Dedifferentiated amniotic fluid mesenchymal stem cell (primary cell): Measurements from ENCODE around the gene NR6A1.

ENCODE experiments used
- DNase-seq: peaks from one replicate; pipeline ENCODE4 v3.0.0-alpha.2; 2016; ENCODE audit errors: extremely low spot score

The NR6A1 gene

DNA sequence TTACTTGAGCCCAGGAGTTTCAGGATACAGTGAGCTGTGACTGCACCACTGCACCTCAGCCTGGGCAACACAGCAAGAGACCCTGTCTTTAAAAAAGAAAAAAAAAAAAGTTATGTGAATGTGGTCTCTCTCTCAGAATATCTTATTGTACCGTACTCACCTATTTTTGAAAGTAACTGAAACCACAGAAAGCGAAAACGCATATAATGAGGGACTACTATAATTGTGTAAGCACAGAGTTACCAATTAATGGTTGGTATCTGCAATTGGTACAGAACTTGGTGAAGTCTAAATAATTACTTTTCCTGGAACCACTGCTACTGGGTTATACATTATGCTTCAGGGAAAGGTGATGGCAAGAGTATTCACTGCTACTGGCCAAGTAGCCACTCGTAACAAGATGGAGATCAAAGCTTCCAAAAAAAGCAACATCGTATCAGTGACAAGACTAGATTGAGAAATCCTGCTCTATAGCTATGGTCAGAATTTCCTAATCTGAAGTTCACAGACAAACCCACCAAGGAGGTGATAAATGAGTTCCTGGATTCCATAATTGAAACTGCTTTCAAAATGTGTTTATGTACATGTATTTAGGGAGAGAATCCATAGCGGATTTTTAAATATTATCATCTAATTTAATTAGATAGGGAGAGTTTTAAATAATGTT, 82.7 kb downstream of the NR6A1 start:
- no peak for DNase-seq

DNA sequence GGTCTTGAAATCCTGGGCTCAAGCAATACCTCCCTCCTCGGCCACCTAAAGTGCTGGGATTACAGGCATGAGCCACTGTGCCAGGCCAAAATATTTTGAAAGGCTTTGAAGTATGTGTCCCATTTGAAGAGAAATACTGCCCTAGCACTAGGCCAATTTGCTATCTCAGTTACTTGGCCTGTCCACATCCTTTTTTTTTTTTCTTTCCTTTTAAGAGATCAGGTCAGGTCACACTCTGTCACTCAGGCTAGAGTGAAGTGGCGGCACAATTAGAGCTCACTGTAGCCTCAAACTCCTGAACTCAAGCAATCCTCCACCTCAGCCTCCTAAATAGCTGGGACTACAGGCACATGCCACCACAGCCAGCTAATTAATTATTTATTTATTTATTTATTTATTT, 84.2 kb downstream of the NR6A1 start:
- no peak for DNase-seq

DNA sequence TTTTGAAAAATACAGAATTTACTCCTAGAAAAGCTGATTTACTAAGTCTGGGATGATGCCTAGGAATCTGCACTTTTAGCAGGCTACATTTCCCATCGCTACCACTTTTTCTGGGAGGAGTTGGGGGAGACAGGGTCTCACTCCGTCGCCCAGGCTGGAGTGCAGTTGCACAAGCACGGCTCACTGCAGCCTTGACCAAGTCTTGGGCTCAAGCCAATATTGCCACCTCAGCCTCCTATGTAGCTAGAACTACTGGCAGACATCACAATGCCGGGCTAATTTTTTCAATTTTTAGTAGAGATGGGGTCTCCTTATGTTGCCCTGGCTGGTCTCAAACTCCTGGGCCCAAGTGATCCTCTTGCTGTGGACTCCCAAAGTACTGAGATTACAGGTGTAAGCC, 85.9 kb downstream of the NR6A1 start:
- no peak for DNase-seq

DNA sequence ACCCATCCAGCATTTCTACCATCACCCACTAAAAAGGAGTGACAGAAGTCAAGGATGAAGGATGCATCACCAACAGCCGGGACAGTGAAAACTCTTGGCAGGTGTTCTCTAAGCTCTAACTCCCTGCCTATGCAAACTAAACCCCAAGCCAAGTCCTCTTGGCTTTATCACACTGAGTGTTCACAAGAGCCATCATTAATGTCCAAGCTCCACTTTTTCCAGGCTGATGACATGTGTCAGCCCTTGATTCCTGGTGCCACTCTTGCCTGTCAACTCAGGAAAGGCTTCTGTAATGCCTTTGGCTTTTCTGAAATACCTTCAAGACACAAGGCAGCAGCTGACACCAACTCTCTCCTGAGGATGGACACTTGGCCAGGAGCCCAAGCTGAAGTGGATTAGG, 86.9 kb downstream of the NR6A1 start:
- DNase-seq = no peak

DNA sequence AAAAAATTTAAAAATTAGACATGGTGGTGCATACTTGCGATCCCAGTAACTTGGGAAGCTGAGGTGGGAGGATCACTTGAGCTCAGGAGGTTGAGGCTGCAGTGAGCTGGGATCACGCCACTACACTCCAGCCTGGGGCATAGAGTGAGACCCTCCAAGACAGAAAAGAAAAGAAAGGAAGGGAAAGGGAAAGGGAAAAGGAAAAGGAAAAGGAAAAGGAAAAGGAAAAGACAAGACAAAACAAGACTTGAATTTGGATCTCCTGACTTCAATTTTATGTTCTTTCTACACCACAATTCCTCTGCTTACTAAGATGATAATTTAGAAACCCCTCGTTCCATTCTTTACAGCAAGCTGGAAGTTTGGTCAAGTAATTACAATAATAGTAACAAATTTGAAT, 88.1 kb downstream of the NR6A1 start:
- no peak for DNase-seq

DNA sequence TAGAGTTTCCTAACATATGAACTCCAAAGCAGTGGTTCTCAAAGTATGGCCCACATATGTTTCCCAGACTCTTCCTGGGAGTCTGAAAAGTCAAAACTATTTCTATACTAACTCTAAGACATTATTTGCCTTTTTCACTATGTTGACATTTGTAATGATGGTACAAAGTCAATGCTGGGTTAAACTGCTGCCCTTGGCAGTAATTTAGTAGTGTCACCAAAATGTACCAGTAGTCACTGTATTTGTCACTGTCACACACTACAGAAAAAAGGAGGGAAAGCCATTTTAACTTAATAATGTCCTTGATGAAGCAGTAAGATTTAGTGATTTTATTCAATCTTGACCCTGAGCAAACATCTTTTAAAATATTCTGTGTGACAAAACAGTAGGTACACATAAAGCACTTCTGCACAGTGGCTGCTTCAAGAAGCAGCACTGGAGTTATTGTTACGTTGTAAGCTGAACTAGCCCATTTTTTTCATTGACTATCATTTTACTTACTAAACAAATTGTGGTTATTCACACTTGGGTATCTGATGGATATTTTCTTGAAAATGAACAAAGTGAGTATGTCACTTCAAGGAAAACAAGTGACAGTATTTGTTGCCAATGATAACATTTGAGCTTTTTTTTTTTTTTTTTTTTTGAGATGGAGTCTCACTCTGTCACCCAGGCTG, 90.3 kb downstream of the NR6A1 start:
- DNase-seq = no peak

GRCh38 chr9:124680049-124680448, 91.1 kb downstream of the NR6A1 start:
- DNase-seq = no peak

DNA sequence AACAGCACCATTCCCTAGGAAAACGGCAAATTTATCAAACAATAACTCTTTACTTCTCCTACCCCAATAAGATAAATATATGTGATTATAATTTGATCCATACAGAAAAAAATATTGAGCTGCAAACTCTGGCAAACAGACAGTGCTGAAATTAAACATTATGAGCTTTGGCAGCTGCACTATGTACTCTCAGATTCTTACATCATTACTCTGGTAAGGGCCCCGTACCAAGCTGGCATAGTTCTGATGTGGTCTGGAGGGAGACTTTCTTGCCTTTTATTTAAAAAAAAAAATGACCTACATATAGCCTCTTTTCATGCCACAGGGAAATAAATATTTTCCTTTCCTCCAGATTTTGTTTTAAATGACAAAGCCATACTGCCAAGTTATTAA, 95.0 kb downstream of the NR6A1 start:
- no peak for DNase-seq

- DNase-seq = no peak
Measured at GRCh38 chr9:124675261-124676158, 95.6 kb downstream of the NR6A1 start.

DNA sequence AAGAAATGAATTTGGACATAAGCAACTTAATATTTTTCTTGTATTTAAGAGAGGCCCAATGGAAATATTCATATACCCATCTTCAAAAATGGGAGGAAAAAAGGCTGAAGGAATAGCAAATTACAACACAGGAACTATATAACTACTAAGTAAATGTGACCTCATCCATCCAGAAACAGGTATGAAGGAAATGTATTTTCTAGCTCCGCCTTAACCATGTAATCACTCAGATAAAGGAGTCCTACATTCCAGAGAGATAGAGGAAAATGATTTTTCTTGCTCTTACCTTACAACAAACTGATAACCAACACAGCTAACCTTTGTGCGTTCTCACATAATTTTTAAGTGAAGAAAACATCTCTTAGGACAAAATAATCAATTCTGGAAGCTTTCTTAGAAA, 96.5 kb downstream of the NR6A1 start:
- DNase-seq = no peak

GRCh38 chr9:124673063-124673462, 98.0 kb downstream of the NR6A1 start:
- no peak for DNase-seq

GRCh38 chr9:124671861-124672260, 99.2 kb downstream of the NR6A1 start:
- no peak for DNase-seq

DNA sequence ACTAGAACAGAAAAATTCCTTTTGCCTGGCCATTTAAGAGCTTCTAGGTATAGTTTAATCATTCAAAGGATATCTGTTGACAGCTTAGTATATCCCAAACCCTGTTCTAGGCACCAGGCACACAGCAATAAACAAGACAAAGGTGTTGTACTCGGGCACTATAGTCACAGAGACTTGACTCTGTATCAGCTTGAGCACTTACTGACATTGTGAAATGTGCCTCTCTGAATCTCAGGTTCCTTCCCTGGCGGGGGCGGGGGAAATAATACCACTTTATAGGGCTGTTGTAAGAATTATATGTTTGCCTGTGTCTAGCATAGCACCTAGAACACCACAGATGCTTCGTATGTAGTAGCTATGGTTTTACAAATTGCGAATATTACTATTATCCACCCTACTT, 104.5 kb downstream of the NR6A1 start:
- DNase-seq = no peak

DNA sequence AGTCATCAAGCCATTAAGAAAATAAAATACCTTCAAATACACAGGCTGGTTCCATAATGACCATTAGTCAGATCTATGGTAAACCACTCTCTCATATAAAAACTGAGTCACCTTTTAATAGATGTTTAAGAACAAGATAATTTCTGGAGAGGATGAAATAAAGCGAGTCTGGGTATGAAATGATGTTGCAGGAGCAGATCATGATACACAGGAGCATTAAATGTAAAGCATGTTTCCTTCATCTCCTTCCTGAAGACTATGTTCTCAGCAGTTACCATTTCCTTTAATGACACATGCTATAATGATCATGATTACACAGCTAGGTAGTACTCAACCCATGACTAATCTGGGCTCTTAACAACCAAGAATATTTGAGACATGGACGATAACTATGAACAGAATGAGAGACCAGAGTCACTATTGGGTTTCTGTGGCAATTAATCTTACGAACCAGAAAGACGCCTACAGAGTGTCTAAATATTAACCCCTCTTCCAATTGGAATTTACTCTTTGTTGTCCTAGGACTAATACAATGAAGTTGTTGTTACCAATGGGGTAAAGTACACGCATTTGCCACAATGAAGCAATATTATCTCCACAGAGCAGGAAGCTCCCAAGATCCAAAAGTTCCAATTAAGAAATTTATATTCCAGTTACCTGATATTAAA, 105.6 kb downstream of the NR6A1 start:
- DNase-seq = no peak

- no peak for DNase-seq
Measured at GRCh38 chr9:124664143-124664542, 107.0 kb downstream of the NR6A1 start.

DNA sequence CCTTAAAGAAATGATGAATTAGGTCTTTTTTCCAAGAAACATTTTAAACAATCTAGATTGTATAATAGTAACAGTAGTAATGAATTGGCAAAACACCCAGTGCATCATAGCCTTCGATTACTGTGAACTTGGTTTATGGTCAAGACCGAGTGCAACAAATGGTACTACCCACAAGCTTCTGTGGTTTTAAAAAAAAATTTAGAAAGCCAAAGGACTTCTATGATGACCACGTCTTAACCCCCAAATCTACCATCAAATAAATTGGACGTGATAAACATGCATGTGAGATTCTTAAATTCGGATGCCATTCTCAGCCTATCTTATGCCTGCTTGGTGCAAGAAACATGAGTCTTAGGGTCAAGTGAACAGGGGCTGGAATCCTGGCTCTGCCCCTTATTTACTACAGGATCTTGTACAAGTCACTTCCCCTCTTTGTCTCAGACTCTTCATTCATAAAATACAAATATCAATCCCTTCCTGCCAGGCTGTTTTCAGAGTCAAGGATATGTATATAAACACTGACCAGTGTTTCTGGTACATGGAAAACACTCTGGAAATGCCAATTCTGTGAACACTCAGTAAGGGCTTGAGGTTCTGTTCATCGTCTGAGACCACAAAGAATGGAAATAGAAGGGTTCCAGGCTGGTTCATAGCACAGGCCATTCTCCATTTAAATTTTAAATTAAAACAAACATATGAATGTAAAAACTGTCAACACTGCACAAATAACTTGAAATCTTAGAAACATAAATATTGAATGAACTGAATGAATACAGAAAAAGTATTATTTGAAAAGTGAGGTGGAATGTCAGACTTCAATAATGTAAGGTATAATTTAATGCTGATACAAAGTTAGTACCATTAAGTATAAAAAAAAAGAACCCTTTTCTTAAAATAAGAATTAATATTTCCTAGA, 107.8 kb downstream of the NR6A1 start:
- DNase-seq = no peak

- no peak for DNase-seq
Measured at GRCh38 chr9:124662561-124662960, 108.5 kb downstream of the NR6A1 start.

GRCh38 chr9:124661271-124661670, 109.8 kb downstream of the NR6A1 start:
- DNase-seq = no peak

DNA sequence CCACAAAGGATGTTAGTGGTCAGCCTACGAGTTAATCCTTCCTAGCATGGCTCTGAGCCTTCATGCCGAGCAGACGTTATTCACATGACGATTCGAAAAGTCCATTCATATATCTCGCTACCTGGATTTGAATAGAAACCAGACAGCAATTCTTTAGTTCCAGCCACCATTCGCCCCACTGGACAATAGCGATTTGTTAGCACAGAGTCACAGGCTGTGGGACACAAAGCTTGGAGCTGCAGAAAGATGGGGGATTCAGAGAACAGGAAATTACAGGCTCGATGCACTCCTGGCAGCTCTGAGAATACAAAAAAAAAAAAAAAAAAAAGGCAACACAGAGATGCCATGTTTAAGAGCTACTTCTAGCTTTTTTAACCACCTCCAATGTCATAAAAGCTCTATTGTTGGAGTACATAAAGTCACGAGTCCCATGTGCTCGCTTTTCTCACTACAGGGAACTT, 110.7 kb downstream of the NR6A1 start:
- DNase-seq = peak; percentile 18

DNA sequence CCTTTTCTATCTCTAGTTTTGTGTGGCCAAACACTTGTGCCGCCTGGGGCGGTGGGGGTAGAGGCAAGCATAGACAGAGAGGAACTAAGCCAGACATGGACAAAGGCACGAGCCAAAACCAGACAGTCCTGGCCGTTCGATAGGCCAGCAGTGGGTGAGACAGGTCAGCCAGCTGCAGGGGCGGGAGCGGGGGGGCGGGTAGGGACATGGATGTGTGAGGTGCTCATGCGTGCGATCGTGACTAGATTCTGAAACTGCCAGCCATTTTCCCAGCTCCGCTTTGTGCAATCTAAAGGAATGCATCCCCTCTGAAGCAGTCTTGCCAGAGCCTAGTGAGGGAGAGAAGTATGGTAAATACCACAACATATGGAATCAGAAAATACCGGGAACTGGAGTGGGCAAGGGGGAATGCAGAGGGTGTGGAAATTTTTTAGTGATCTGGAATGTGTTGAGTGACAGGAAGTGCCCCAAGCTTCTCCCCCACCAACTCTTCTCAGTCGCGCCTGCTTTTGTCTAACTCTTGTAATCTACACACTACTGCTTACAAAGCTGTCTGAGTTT, 111.9 kb downstream of the NR6A1 start:
- DNase-seq = peak; percentile 92
